GM18868 (cell line): ENCODE results near the gene FPGT.
"Not testable (repeated sequence)": the region's sequence is repeated elsewhere in the genome, so short reads cannot be mapped to it uniquely, and the experiment has no call there.

Source experiments
- ATAC-seq: cut with Tn5 transposase; IDR thresholded peaks from one replicate; pipeline ENCODE4 v1.9.1; 2021; ENCODE audit warnings: mild to moderate bottlenecking, moderate library complexity; ENCODE audit not compliant: unreplicated experiment

Gene FPGT

GRCh38 chr1:74253243-74253824 is 55.3 kb downstream of the FPGT start:
- ATAC-seq, result not testable (repeated sequence)
